ENCODE data around the gene CCNG2.

DNA sequence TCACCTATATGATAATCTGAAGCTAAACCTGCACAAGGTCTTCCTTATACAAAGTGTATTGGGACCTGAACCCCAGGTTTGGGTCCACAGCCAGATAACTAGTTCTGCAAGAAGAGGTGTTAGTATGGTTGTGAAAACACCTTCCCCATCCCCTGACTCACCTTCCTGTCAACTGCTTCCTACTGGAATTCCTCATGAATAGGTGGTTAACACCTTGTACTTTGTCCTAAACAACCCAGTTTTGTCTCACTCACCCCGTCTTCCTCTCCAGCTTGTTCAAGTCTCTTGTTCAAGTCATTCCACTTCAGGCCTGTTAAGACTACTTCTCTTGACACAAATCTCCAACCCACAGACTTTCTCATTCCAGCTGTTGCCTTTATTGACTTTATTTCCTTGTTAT is 45.5 kb downstream of the CCNG2 start:
- TF ChIP-seq, protein P1, sequence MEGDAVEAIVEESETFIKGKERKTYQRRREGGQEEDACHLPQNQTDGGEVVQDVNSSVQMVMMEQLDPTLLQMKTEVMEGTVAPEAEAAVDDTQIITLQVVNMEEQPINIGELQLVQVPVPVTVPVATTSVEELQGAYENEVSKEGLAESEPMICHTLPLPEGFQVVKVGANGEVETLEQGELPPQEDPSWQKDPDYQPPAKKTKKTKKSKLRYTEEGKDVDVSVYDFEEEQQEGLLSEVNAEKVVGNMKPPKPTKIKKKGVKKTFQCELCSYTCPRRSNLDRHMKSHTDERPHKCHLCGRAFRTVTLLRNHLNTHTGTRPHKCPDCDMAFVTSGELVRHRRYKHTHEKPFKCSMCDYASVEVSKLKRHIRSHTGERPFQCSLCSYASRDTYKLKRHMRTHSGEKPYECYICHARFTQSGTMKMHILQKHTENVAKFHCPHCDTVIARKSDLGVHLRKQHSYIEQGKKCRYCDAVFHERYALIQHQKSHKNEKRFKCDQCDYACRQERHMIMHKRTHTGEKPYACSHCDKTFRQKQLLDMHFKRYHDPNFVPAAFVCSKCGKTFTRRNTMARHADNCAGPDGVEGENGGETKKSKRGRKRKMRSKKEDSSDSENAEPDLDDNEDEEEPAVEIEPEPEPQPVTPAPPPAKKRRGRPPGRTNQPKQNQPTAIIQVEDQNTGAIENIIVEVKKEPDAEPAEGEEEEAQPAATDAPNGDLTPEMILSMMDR (IDR thresholded peaks at IDR 0.05; ENCODE audit: low read length): no peak
- no peak for TF ChIP-seq EZH2phosphoT487 (IDR thresholded peaks at IDR 0.05; ENCODE audit: low read length)
- TF ChIP-seq EZH2 (optimal IDR thresholded peaks at IDR 0.05; ENCODE audit: low read depth, low read length): no peak
